Hepatocyte (in vitro differentiated cells): Measurements from ENCODE around the gene UBE2L6.

ENCODE experiments used
- EZH2 ChIP-seq: fragments of 200-600 bp; sonication (generic); IDR thresholded peaks from 2 replicates; pipeline ENCODE4 v1.6.1; 2016; ENCODE audit warnings: antibody characterized with exemption, mild to moderate bottlenecking, borderline replicate concordance
- TF ChIP-seq, protein P1 (sequence below): fragments of 200-600 bp; sonication (generic); IDR thresholded peaks from 2 replicates; pipeline ENCODE4 v1.5.1; 2016; ENCODE audit warnings: antibody characterized with exemption, mild to moderate bottlenecking; ENCODE audit not compliant: poor library complexity

DNA sequence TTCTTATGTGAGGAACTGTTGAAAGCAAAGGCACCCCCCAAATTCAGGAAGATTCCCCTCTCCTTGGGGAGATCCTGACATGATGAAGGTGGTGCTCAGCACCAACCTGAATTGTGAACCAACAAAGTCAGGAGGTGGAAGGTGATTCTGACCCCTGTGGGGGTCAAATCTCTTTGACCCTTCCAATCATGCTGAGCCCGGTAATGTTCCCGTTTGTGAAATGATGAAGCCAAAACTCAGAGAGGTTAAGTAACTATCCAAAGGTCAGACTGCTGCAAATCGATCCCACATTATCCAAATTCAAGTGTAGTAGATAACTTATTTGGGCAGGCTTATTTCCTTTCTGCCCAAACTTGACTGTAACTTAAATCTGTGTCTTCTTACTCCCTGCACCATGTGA, 49.1 kb upstream of the UBE2L6 start:
- TF ChIP-seq, protein P1, sequence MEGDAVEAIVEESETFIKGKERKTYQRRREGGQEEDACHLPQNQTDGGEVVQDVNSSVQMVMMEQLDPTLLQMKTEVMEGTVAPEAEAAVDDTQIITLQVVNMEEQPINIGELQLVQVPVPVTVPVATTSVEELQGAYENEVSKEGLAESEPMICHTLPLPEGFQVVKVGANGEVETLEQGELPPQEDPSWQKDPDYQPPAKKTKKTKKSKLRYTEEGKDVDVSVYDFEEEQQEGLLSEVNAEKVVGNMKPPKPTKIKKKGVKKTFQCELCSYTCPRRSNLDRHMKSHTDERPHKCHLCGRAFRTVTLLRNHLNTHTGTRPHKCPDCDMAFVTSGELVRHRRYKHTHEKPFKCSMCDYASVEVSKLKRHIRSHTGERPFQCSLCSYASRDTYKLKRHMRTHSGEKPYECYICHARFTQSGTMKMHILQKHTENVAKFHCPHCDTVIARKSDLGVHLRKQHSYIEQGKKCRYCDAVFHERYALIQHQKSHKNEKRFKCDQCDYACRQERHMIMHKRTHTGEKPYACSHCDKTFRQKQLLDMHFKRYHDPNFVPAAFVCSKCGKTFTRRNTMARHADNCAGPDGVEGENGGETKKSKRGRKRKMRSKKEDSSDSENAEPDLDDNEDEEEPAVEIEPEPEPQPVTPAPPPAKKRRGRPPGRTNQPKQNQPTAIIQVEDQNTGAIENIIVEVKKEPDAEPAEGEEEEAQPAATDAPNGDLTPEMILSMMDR = no peak
- TF ChIP-seq EZH2 = no peak
